Measurements from ENCODE around the gene UQCC3.

GRCh38 chr11:62671608-62672389 lies at the start of gene UQCC3, which contains the start of gene LBHD1:
- TF ChIP-seq CTCF (IDR thresholded peaks at IDR 0.05) (no peak), POLR2A (IDR thresholded peaks at IDR 0.05) (peak; percentile 48 to 57), POLR2AphosphoS5 (IDR thresholded peaks at IDR 0.05) (peak; percentile 55 to 82 (median 73)), EP300 (IDR thresholded peaks at IDR 0.05) (no peak)

All from sigmoid colon (tissue), 4 donors.